H1 (cell line): Measurements from ENCODE around the gene TP73. TPM values are rescaled to one million over a fixed set of nuclear protein-coding genes. Genes with fewer than 3 reads are reported as not detected.

Source experiments
- CTCF ChIA-PET: fragments of 300-600 bp; sonication (Branson Sonifier 250); formaldehyde crosslinking; loops from one replicate; lab custom pipeline; 2021; ENCODE audit not compliant: partially characterized antibody; lab: Charles Lee
- POLR2A ChIA-PET: fragments of 300-600 bp; sonication (Branson Sonifier 250); formaldehyde crosslinking; loops from one replicate; lab custom pipeline; 2021; ENCODE audit warnings: inconsistent platforms; ENCODE audit not compliant: partially characterized antibody; lab: Charles Lee
- DNase-seq, 2 experiments: peaks; one replicate each; pipeline versions ENCODE4 v3.0.0 to v3.0.0-alpha.2; 2010 to 2022; ENCODE audit warnings: low spot score in 2 of 2, low read depth in 1 of 2, mixed read lengths in 1 of 2
- FAIRE-seq: peaks from 2 replicates; lab custom pipeline; 2011; peaks lifted over from hg19 to GRCh38; lab: Jason Lieb, UNC
- H2AFZ ChIP-seq: 2 replicates; pipeline ENCODE4 v1.8.1; 2012; ENCODE audit warnings: low read length, inconsistent platforms
- H2AK5ac ChIP-seq: 2 replicates; pipeline ENCODE4 v1.6.1; 2013; ENCODE audit warnings: low read depth, low read length
- H2BK120ac ChIP-seq: replicated peaks from 2 replicates; pipeline ENCODE3; 2013; ENCODE audit warnings: low read depth, low read length, inconsistent platforms
- H2BK12ac ChIP-seq: 2 replicates; pipeline ENCODE4 v1.6.1; 2013; ENCODE audit warnings: low read depth, low read length
- H2BK15ac ChIP-seq: 2 replicates; pipeline ENCODE4 v1.6.1; 2013; ENCODE audit warnings: low read length
- H2BK20ac ChIP-seq: 2 replicates; pipeline ENCODE4 v1.6.1; 2013; ENCODE audit warnings: low read length
- H2BK5ac ChIP-seq: 2 replicates; pipeline ENCODE4 v1.6.1; 2013; ENCODE audit warnings: low read depth, low read length
- H3K14ac ChIP-seq: 2 replicates; pipeline ENCODE4 v1.6.1; 2013; ENCODE audit warnings: inconsistent platforms; ENCODE audit not compliant: insufficient read length
- H3K18ac ChIP-seq: 2 replicates; pipeline ENCODE4 v1.6.1; 2013; ENCODE audit warnings: low read length; ENCODE audit errors: extremely low read depth
- H3K23ac ChIP-seq: 2 replicates; pipeline ENCODE4 v1.6.1; 2013; ENCODE audit warnings: inconsistent platforms; ENCODE audit not compliant: insufficient read length
- H3K23me2 ChIP-seq: 2 replicates; pipeline ENCODE4 v1.6.1; 2013; ENCODE audit warnings: low read depth, low read length
- H3K27ac ChIP-seq: 2 replicates; pipeline ENCODE4 v1.6.1; 2011; ENCODE audit warnings: low read depth, low read length, inconsistent platforms
- H3K27me3 ChIP-seq, 4 experiments: replicated peaks in 1 of 4; 1 replicate in 1 of 4; 2 replicates in 3 of 4; pipeline versions ENCODE4 v1.6.1 to v1.8.1; 2011 to 2013; ENCODE audit warnings: low read length in 3 of 4, mild to moderate bottlenecking in 3 of 4, inconsistent platforms in 2 of 4, mixed read lengths in 2 of 4, moderate library complexity in 1 of 4; ENCODE audit not compliant: control insufficient read depth in 3 of 4, insufficient read depth in 3 of 4; ENCODE audit errors: extremely low read depth in 1 of 4
- H3K36me3 ChIP-seq, 4 experiments: 2 replicates each; pipeline versions ENCODE4 v1.6.1 to v1.8.1; 2011 to 2013; ENCODE audit warnings: mild to moderate bottlenecking in 4 of 4, low read length in 3 of 4, moderate library complexity in 2 of 4, control low read depth in 1 of 4, inconsistent platforms in 1 of 4; ENCODE audit not compliant: insufficient read depth in 4 of 4, control insufficient read depth in 2 of 4
- H3K4ac ChIP-seq: replicated peaks from 2 replicates; pipeline ENCODE3; 2013; ENCODE audit warnings: low read length, low read depth, mixed read lengths, inconsistent platforms; ENCODE audit not compliant: insufficient read length
- H3K4me1 ChIP-seq, 4 experiments: replicated peaks in 1 of 4; 1 replicate in 1 of 4; 2 replicates in 3 of 4; pipeline versions ENCODE4 v1.6.1 to v1.8.1; 2011 to 2013; ENCODE audit warnings: low read length in 3 of 4, inconsistent platforms in 2 of 4, mixed read lengths in 1 of 4; ENCODE audit not compliant: insufficient read depth in 4 of 4, control insufficient read depth in 3 of 4
- H3K4me2 ChIP-seq, 2 experiments: 2 replicates each; pipeline versions ENCODE4 v1.6.1 to v1.8.1; 2011 to 2013; ENCODE audit warnings: low read depth in 2 of 2, low read length in 2 of 2, control low read depth in 1 of 2, inconsistent platforms in 1 of 2, mild to moderate bottlenecking in 1 of 2; ENCODE audit not compliant: insufficient read depth in 1 of 2
- H3K4me3 ChIP-seq, 4 experiments: fragments of 200-600, 300-600 bp in 1 of 4; sonication (generic), shearing (Covaris generic), sonication (Bioruptor Twin) in 1 of 4; 2 replicates each; pipeline versions ENCODE4 v1.5.1 to v1.8.1; 2011 to 2016; ENCODE audit warnings: low read length in 4 of 4, low read depth in 3 of 4, control low read depth in 2 of 4, inconsistent platforms in 2 of 4, mild to moderate bottlenecking in 2 of 4, mixed read lengths in 1 of 4, moderate library complexity in 1 of 4; ENCODE audit not compliant: insufficient read depth in 2 of 4; ENCODE audit errors: extremely low read depth in 1 of 4
- H3K56ac ChIP-seq: replicated peaks from 2 replicates; pipeline ENCODE3; 2013; ENCODE audit warnings: low read depth, mild to moderate bottlenecking, mixed read lengths, low read length, inconsistent platforms; ENCODE audit not compliant: insufficient read length
- H3K79me1 ChIP-seq: 2 replicates; pipeline ENCODE4 v1.6.1; 2013; ENCODE audit warnings: low read depth, low read length, control low read depth
- H3K79me2 ChIP-seq, 2 experiments: 2 replicates each; pipeline versions ENCODE4 v1.6.1 to v1.8.1; 2012 to 2013; ENCODE audit warnings: low read length in 2 of 2, mild to moderate bottlenecking in 2 of 2, inconsistent platforms in 1 of 2; ENCODE audit not compliant: insufficient read depth in 2 of 2, control insufficient read depth in 1 of 2
- H3K9ac ChIP-seq, 4 experiments: replicated peaks in 1 of 4; 1 replicate in 1 of 4; 2 replicates in 3 of 4; pipeline versions ENCODE4 v1.6.1 to v1.8.1; 2011 to 2013; ENCODE audit warnings: low read depth in 3 of 4, low read length in 3 of 4, control low read depth in 2 of 4, mild to moderate bottlenecking in 2 of 4, moderate library complexity in 2 of 4, inconsistent platforms in 1 of 4; ENCODE audit errors: extremely low read depth in 1 of 4
- H3K9me3 ChIP-seq, 2 experiments: 2 replicates each; pipeline versions ENCODE4 v1.6.1 to v1.8.1; 2012 to 2013; ENCODE audit warnings: mild to moderate bottlenecking in 2 of 2, moderate library complexity in 2 of 2, control low read depth in 1 of 2, inconsistent platforms in 1 of 2, low read depth in 1 of 2, low read length in 1 of 2, mixed read lengths in 1 of 2; ENCODE audit not compliant: insufficient read depth in 2 of 2
- H4K20me1 ChIP-seq, 2 experiments: replicated peaks in 1 of 2; 2 replicates each; pipeline versions ENCODE3 to v1.8.1; 2011 to 2013; ENCODE audit warnings: inconsistent platforms in 2 of 2, low read length in 2 of 2, mild to moderate bottlenecking in 1 of 2; ENCODE audit not compliant: insufficient read depth in 2 of 2, control insufficient read depth in 1 of 2
- H4K5ac ChIP-seq: 2 replicates; pipeline ENCODE4 v1.6.1; 2013; ENCODE audit warnings: low read length, low read depth, mixed read lengths, inconsistent platforms; ENCODE audit not compliant: insufficient read length
- H4K8ac ChIP-seq: 2 replicates; pipeline ENCODE4 v1.8.0; 2013; ENCODE audit warnings: mild to moderate bottlenecking, moderate library complexity, low read length, inconsistent platforms; ENCODE audit not compliant: insufficient read depth; ENCODE audit errors: extremely low read depth
- H4K91ac ChIP-seq: replicated peaks from 2 replicates; pipeline ENCODE3; 2013; ENCODE audit warnings: low read length, mixed read lengths, inconsistent platforms; ENCODE audit not compliant: insufficient read length
- CBX5 ChIP-seq: fragments of 300-800, 300-1000 bp; sonication (generic); IDR thresholded peaks from 2 replicates; pipeline ENCODE4 v1.7.1; 2016; ENCODE audit warnings: antibody characterized with exemption, low read length, low read depth
- CREB1 ChIP-seq: IDR thresholded peaks from 2 replicates; pipeline ENCODE4 v1.6.1; 2012; ENCODE audit warnings: inconsistent platforms
- EZH2 ChIP-seq: fragments of 200-600 bp; sonication (generic); IDR thresholded peaks from 2 replicates; pipeline ENCODE4 v1.7.1; 2012; ENCODE audit warnings: low read depth, mild to moderate bottlenecking, moderate library complexity, low read length, inconsistent platforms; ENCODE audit not compliant: severe bottlenecking
- FOSL1 ChIP-seq: IDR thresholded peaks from 2 replicates; pipeline ENCODE4 v1.6.1; 2011; ENCODE audit warnings: mild to moderate bottlenecking, low read depth, low read length, moderate library complexity; ENCODE audit not compliant: insufficient read depth
- GABPA ChIP-seq: IDR thresholded peaks from 2 replicates; pipeline ENCODE4 v1.6.1; 2011; ENCODE audit warnings: mild to moderate bottlenecking, low read length, moderate library complexity, borderline replicate concordance; ENCODE audit not compliant: insufficient read depth
- KDM5A ChIP-seq: fragments of 200-600 bp; IDR thresholded peaks from 2 replicates; pipeline ENCODE4 v1.7.1; 2012; ENCODE audit warnings: mild to moderate bottlenecking, low read length, inconsistent platforms, mixed read lengths
- POU5F1 ChIP-seq: IDR thresholded peaks from 2 replicates; pipeline ENCODE4 v1.6.1; 2011; ENCODE audit warnings: low read depth, mild to moderate bottlenecking, low read length, moderate library complexity
- RNF2 ChIP-seq: fragments of 200-900, 300-1000 bp; sonication (generic); IDR thresholded peaks from 2 replicates; pipeline ENCODE4 v1.7.1; 2016; ENCODE audit warnings: borderline replicate concordance, low read depth, mild to moderate bottlenecking, antibody characterized with exemption, low read length; ENCODE audit not compliant: poor library complexity, severe bottlenecking; ENCODE audit errors: missing control alignments
- SIN3A ChIP-seq, 2 experiments: IDR thresholded peaks in 1 of 2; conservative IDR thresholded peaks in 1 of 2; 2 replicates each; pipeline ENCODE4 v1.6.1; 2011 to 2012; ENCODE audit warnings: low read length in 2 of 2, improper control_type of control experiment in 1 of 2, low read depth in 1 of 2, mild to moderate bottlenecking in 1 of 2
- SP4 ChIP-seq: IDR thresholded peaks from 2 replicates; pipeline ENCODE4 v1.6.1; 2012; ENCODE audit warnings: low read length, inconsistent platforms
- SUZ12 ChIP-seq: fragments of 200-600 bp; sonication (generic); IDR thresholded peaks from 2 replicates; pipeline ENCODE4 v1.6.1; 2012; ENCODE audit warnings: mild to moderate bottlenecking, inconsistent platforms, low read length, moderate library complexity, mixed read lengths
- YY1 ChIP-seq: IDR thresholded peaks from 2 replicates; pipeline ENCODE4 v1.6.1; 2011; ENCODE audit warnings: low read depth, mild to moderate bottlenecking, low read length
- WGBS, 2 experiments: shearing (Covaris generic) in 1 of 2; methylation state at CpG; one replicate each; pipeline versions ENCODE4 v1.1.6 to v1.1.7; 2013 to 2015; ENCODE audit warnings: low lambda C conversion rate in 2 of 2, mixed read lengths in 2 of 2, inconsistent platforms in 1 of 2, low coverage in 1 of 2, missing lambda C conversion rate in 1 of 2; ENCODE audit not compliant: insufficient replicate concordance in 2 of 2, insufficient coverage in 1 of 2, insufficient read length in 1 of 2; ENCODE audit errors: extremely low coverage in 1 of 2, missing lambda C conversion rate in 1 of 2; 5-methylcytosine and 5-hydroxymethylcytosine counted together
- polyA plus RNA-seq, 7 experiments: library from polyadenylated mRNA; depleted of rRNA in 3 of 7; stranded (reverse) in 5 of 7; unstranded in 2 of 7; fragments of >200 nt in 5 of 7; fragments of 200-250 nt in 2 of 7; gene quantifications; 1 replicate in 5 of 7; 2 replicates in 1 of 7; 4 replicates in 1 of 7; pipeline versions ENCODE4 v1.2.1 to v1.2.3, GENCODE V29; 2011 to 2013; ENCODE audit warnings: missing spikeins in 2 of 7, mixed read lengths in 2 of 7
- total RNA-seq: library from RNA; stranded (reverse); fragmentation: NEBNext Ultra II Directional; extraction: Animal tissue kit (Norgen Biotek cat#: 25700); gene quantifications from 2 replicates; pipeline ENCODE4 v1.2.1, GENCODE V29; 2021

TP73 gene
- total and polyA plus RNA-seq, 2 of the 8 experiments (the other 6 are each of a cell fraction or from before 2014, with no cell fraction given): 2.6 to 3.1 TPM

DNA sequence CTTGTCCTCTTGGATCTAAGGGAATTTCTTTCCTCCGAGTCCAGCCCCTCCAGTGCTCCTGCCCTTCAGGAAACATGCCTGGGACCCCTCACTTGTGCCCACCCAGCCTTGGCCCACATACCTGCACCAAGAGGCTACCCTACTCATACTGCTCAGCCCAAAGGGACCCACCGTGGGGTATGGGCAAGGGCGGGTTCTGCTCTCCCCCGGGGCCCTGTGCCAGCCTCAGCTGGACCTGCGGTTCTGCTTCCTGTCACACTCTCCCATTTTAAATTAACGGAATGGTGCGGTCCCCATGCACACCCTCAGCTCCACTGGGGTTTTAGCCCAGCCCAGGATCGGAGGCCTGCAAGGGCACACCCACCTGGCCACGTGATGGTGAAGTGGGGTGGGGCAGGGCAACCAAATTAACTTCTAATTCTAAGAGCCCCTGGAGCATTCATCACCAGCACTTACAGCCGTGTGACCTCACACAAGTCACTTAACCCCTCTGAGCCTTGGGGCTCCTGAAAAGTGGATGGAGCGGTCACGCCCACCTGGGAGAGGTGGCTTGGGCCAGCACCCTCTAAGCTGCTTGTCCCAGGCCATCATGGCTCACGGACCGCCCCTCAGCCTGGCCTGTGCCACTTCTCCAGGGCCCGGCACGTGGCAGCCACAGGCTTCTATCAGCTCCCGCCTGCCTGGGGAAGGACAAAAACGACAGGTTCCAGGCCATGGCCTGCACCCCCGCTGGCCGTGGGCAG, 28.3 kb downstream of the TP73 start:
- WGBS, 2 experiments: 87% methylated on average over 19 of the region's 20 CpGs; no CpG with 5 or more reads in 1 of the 2 experiments
- H3K4me1 ChIP-seq: peaks cover 0 to 13% (median 9%) of the 10 kb centered on the region in 4 experiments; a peak in 5 of 7 replicates
- TF ChIP-seq EZH2 (no peak), SP4 (no peak), YY1 (no peak), RNF2 (no peak), FOSL1 (no peak), GABPA (no peak), CBX5 (no peak), POU5F1 (no peak), KDM5A (no peak), SUZ12 (no peak), CREB1 (no peak), SIN3A (conservative IDR thresholded peaks at IDR 0.05 in 1 of 2, IDR thresholded peaks at IDR 0.05 in 1 of 2; ENCODE audit: low read depth in 1 of 2, low read length in 2 of 2) (no peak)

More for the DNA sequence above, 28.3 kb downstream of the TP73 start:
- DNase-seq (no peak), FAIRE-seq (no peak)
- H2BK120ac ChIP-seq: no peak overlapping the region
- H3K4me2 ChIP-seq: no peak overlapping the region
- no peak overlapping the region for H3K23ac ChIP-seq
- POLR2A ChIA-PET: interaction anchor here (0.9 kb wide), 1 partner anchor 59 kb away, joined by 3 read pairs; no protein-coding TSS in a partner anchor
- H2BK15ac ChIP-seq: no peak overlapping the region
- H3K23me2 ChIP-seq: peaks cover under 1% of the 10 kb centered on the region; the same call in 1 of the 2 replicates
- no peak overlapping the region for H4K5ac ChIP-seq
- no peaks in the 10 kb centered on the region for H3K9me3 ChIP-seq
- H3K18ac ChIP-seq: no peak overlapping the region
- H3K79me1 ChIP-seq: no peaks in the 10 kb centered on the region
- no peak overlapping the region for H3K4me3 ChIP-seq
- H3K36me3 ChIP-seq: no peaks in the 10 kb centered on the region
- 0 out of 2 replicates have a peak overlapping the region, but pooled peaks have one; percentile 57 for H4K8ac ChIP-seq
- H3K56ac ChIP-seq: no peak overlapping the region
- H2AK5ac ChIP-seq: no peak overlapping the region; the same call in 1 of the 2 replicates
- H3K9ac ChIP-seq: no peak overlapping the region
- no peak overlapping the region for H3K14ac ChIP-seq
- no peak overlapping the region for H2BK20ac ChIP-seq
- CTCF ChIA-PET: interaction anchor here (0.8 to 1.2 kb wide), 3 partner anchors 12 to 44 kb away, joined by 3 to 7 read pairs (median 3); no protein-coding TSS in a partner anchor
- no peak overlapping the region for H2AFZ ChIP-seq
- no peak overlapping the region for H3K27ac ChIP-seq
- no peaks in the 10 kb centered on the region for H4K20me1 ChIP-seq
- no peak overlapping the region for H2BK5ac ChIP-seq
- peaks cover 0 to 8% (median 3%) of the 10 kb centered on the region in 4 experiments; a peak in 3 of 7 replicates for H3K27me3 ChIP-seq
- H4K91ac ChIP-seq: peak overlapping the region; percentile 10
- H3K79me2 ChIP-seq: no peaks in the 10 kb centered on the region
- no peak overlapping the region for H3K4ac ChIP-seq
- H2BK12ac ChIP-seq: no peak overlapping the region; the same call in 1 of the 2 replicates
